Hematopoietic multipotent progenitor cell treated with erythropoietin and hydrocortisone succinate and interleukin-3 and kit ligand, for 8 days (in vitro differentiated cells): ENCODE data around the gene MYLIP.
"Not testable (repeated sequence)": the region's sequence is repeated elsewhere in the genome, so short reads cannot be mapped to it uniquely, and the experiment has no call there.

Experiments
- DNase-seq: peaks from one replicate; pipeline ENCODE4 v3.0.0-alpha.2; 2015

The MYLIP gene

GRCh38 chr6:16146028-16146427 is 17.1 kb downstream of the MYLIP start:
- DNase-seq: no peak

- no peak for DNase-seq
Observed at GRCh38 chr6:16146527-16146955, 17.7 kb downstream of the MYLIP start.

- no peak for DNase-seq
Observed at GRCh38 chr6:16148498-16148897, 19.6 kb downstream of the MYLIP start.

- no peak for DNase-seq
Observed at GRCh38 chr6:16149305-16149704, 20.4 kb downstream of the MYLIP start.

GRCh38 chr6:16150098-16150497 is 21.2 kb downstream of the MYLIP start:
- no peak for DNase-seq

GRCh38 chr6:16153211-16153820 is 24.4 kb downstream of the MYLIP start:
- DNase-seq: no peak

GRCh38 chr6:16154904-16155303 is 26.0 kb downstream of the MYLIP start:
- no peak for DNase-seq

- no peak for DNase-seq
Observed at GRCh38 chr6:16157492-16157891, 28.6 kb downstream of the MYLIP start.

- peak; percentile 35 for DNase-seq
Observed at GRCh38 chr6:16157909-16158308, 29.0 kb downstream of the MYLIP start.

- DNase-seq: no peak
Observed at GRCh38 chr6:16158943-16159557, 30.2 kb downstream of the MYLIP start.

GRCh38 chr6:16160794-16161193 is 31.9 kb downstream of the MYLIP start:
- no peak for DNase-seq

- DNase-seq: no peak
Observed at GRCh38 chr6:16162003-16162402, 33.1 kb downstream of the MYLIP start.

- DNase-seq: no peak
Observed at GRCh38 chr6:16163066-16163465, 34.2 kb downstream of the MYLIP start.

- peak; percentile 64 for DNase-seq
Observed at GRCh38 chr6:16163535-16164300, 34.8 kb downstream of the MYLIP start.

- DNase-seq: no peak
Observed at GRCh38 chr6:16165641-16166040, 36.8 kb downstream of the MYLIP start.

- no peak for DNase-seq
Observed at GRCh38 chr6:16166871-16167608, 38.2 kb downstream of the MYLIP start.

- no peak for DNase-seq
Observed at GRCh38 chr6:16168121-16168520, 39.2 kb downstream of the MYLIP start.

- DNase-seq: peak; percentile 69
Observed at GRCh38 chr6:16168858-16169257, 40.0 kb downstream of the MYLIP start.

GRCh38 chr6:16171400-16171799 is 42.5 kb downstream of the MYLIP start:
- DNase-seq: no peak

GRCh38 chr6:16173167-16173940 is 44.5 kb downstream of the MYLIP start:
- DNase-seq: no peak

GRCh38 chr6:16174416-16175078 is 45.7 kb downstream of the MYLIP start:
- no peak for DNase-seq

GRCh38 chr6:16176600-16176999 is 47.7 kb downstream of the MYLIP start:
- not testable (repeated sequence) for DNase-seq
